Midbrain (tissue), 1 donor: Measurements from ENCODE around the gene MBD4.

ENCODE experiments used
- DNase-seq: peaks from one replicate; lab custom pipeline; 2025; lab: John Stamatoyannopoulos, UW

The MBD4 gene

DNA sequence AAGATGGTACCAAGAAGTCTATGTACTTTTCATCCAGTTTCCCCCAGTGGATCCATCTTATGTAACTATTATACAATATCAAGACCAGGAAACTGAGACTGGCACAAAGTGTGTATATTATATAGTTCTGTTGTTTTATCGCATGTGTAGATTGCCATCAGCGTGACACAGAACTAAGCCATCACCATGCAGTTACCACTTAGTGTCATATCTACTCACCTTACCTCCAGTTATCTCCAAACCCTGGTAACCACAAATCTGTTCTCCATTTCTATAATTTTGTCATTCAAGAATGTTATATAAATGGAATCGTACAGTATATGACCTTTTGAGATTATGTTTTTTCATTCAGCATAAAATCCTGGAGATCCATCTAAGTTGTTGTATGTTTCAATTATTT, 23.3 kb upstream of the MBD4 start:
- DNase-seq = no peak

GRCh38 chr3:129462361-129462968, 22.7 kb upstream of the MBD4 start:
- DNase-seq = no peak

DNA sequence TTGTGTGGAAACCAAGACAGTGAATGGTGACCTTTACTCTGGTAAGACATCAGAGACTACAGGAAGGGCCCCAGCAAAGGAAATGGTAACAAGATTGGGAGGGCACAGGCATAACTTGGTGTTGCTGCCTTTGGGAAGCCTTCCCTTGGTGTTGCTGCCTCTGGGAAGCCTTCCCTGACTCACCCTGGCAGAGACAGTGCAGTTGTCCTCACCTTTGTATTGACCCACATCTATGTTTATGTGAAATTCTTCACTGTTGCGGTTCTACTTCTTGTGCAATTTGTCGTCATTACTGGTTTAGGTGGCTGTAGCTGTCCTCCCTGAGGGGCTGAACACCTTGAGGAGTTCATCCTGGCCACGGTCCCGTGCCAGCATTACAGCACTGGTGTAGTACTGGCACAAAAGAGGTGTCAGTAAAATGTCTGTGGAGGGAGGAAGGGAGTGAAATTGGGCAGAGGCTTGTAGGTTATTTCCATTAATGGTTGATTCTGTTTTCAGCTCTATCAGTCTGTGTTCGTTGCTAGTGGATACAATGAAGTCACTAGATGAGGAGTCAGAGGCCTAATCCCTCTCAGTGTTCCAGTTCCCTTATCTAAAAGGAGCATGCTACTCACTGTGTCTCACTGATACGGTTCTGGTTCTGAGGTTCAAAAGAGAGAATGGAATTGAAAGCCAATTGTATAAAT, 21.9 kb upstream of the MBD4 start:
- DNase-seq = no peak

DNA sequence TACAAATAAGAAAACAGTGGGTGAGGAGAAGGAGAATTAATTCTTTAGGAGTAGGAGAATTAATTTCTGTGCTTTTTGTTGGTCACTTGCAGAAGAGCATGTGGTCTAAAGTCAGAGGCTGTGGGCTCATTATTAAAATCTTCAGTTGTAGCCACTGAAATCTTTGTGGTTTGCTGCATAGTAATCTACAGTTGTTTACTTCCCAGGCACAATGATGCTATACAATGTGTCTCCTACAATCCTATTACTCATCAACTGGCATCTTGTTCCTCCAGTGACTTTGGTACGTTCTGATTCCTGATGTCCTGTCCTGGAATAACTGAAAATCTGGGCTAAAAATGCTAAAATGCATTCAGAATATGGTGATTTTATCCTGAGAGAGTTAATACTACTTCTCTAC, 21.3 kb upstream of the MBD4 start:
- DNase-seq = no peak

DNA sequence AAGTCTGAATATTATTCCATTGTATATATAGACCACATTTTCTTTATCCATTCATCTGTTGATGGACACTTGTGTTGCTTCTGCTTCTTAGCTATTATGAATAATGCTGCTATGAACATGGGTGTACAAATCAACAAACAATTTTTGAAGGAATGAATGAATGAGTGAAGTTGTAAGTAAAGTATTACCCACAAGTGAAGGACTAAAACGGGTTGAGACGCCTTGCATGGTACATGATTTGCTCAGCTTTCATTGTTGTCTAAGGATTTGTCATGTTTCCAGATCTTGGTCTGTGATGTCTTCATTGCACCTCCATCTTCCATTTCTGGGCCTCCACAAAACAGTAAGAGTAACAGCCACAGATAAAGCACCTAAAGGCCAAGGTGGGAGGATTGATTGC, 20.8 kb upstream of the MBD4 start:
- DNase-seq = no peak

DNA sequence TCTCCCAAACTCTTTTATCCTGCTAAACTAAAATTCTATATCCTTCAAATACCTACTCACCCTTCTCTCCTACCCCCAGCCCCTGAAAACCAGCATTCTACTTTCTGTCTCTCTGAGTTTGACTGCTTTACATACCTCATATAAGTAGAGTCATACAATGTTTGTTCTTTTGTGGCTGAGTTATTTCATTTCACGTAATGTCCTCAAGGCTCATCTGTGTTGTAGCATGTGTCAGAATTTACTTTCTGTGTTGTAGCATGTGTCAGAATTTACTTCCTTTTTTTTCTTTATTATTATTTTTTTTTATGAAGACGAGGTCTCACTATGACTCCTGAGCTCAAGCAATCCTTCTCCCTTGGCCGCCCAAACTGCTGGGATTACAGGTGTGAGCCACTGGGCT, 20.4 kb upstream of the MBD4 start:
- no peak for DNase-seq

GRCh38 chr3:129453732-129454131, 14.0 kb upstream of the MBD4 start:
- DNase-seq = no peak

GRCh38 chr3:129449279-129450115, 9.7 kb upstream of the MBD4 start:
- no peak for DNase-seq

DNA sequence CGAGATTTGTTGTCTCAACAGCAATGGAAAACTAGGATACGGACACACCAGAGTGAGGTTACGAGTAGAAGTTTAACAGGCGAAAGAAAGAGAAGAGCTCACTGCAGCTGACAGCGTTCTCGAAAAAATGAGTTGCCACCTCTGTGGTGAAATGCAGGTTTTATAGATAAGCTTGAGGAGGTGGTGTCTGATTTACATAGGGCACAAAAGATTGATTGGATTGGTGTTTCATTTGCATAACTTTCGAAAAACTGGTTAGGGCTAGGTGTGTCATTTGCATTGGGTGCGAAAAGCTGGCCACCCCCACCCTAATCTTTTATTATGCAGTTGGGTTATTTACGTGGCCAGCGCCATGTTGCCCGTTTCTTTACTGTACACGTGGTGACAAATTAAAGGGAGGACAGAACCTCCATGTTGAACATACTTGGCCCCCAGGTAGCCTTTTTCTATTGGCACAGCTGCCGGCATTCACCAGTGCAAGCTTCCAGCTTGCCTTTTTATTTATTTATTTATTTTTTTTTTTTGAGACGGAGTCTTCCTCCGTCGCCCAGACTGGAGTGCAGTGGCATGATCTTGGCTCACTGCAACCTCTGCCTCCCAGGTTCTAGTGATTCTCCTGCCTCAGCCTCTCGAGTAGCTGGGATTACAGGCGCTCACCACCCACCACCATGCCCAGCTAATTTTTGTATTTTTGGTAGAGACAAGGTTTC, 8.6 kb upstream of the MBD4 start:
- no peak for DNase-seq

- DNase-seq = no peak
Observed at GRCh38 chr3:129446926-129447325, 7.2 kb upstream of the MBD4 start.

DNA sequence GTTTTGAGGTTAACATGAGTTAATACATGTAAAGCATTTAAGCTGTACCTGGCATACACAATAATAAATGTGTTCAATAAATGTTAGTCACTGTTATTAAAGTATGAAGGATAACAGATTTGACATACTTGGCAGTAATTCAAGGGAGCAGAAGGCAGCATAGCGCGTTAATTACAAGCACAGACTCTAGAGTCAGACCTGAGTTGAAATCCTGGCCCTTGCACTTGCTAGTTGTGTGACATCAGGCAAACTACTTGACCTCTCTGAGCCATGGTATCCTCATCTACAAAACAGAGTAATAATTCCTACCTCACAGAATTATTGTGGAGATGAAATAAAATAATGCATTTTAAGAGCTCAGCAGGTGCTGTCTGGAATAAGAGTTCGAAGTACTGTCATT, 5.7 kb upstream of the MBD4 start:
- DNase-seq = no peak

DNA sequence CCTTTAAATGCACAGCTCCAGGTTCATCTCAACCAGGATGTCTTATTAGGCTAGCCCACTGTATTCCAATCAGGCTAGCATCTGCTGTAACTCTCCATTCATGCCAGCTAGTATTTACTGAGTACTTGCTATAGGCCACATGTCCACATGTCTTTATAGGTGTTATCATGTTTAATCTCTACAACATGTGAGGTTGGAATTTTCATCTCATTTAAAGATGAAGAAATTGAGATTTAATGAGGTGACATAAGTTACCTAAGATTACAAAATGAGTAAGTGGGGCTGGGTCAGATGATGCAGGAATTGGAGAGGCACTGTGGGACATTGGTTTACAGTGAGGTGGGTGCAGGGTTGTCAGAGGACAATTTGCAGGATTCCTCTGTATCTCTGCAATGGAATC, 3.2 kb upstream of the MBD4 start:
- DNase-seq = no peak

GRCh38 chr3:129442486-129442885, 2.7 kb upstream of the MBD4 start:
- no peak for DNase-seq

DNA sequence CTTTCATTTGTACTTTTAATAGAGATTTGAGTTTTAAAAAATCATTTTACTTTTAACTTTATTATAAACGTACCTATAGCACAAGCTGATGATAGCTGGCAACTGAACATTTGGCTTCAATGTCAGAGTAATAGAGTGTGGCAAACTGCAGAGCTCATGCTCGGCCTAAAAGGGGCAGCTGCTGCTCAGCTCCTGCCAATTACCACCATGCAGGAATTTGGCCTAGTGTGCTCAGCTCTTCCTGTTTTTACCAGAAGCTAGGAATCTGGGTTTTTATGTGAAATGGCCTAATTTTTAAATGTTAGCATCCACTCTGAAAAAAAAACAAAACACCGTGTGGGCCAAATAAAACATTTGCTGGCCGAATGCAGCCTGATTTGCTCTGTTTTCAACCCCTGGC, 2.0 kb upstream of the MBD4 start:
- peak; percentile 57 for DNase-seq

DNA sequence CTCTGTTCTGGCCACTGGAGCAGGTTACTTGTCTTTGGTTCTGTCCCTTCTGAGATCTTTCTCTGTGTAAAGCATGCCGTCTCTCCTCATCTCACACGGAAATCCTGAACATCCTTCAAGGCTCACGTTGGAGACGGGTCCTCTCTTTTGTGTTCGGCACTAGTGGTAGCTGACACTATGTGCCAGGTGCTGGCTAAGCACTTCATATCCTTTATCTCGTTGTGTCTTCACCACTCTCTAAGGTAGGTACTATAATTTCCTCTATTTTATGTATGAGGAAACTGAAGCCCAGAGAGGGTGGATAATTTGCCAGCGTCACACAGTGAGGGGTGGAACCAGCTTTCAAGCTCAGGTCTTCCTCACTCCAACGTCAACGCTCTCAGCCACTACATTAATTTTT, 1.5 kb upstream of the MBD4 start:
- no peak for DNase-seq

- no peak for DNase-seq
Observed at GRCh38 chr3:129440618-129441190, 956 bp upstream of the MBD4 start.

DNA sequence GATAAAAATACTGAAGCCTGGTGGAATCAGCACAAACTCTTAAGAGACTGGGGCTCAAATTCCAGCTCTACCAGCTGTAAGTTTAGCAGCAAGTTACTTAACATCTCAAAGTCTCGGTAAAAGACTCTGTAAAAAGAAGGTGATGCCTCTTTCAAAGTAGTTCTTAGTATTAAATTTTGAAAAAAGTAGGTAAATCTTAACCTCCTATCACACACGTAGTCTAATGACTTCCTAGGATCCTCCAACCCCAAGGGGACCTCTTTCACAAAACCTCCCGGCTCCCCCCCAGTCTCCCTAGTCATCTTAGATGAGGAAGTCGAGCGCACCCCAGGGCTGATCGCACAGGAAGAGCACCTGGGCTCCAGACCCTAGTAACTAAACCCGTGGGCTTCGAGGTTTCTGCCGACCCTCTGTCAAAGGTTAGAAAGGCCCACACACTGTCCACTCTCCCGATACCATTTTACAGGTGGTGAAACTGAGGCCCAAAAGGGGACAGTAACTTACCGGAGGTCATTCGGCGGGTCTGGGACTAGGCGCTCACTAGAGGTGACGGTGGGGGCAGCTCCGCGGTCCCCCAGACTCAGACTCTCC, 427 bp downstream of the MBD4 start:
- DNase-seq = peak; percentile 18

GRCh38 chr3:129435367-129435766, 4.4 kb downstream of the MBD4 start:
- DNase-seq = no peak

DNA sequence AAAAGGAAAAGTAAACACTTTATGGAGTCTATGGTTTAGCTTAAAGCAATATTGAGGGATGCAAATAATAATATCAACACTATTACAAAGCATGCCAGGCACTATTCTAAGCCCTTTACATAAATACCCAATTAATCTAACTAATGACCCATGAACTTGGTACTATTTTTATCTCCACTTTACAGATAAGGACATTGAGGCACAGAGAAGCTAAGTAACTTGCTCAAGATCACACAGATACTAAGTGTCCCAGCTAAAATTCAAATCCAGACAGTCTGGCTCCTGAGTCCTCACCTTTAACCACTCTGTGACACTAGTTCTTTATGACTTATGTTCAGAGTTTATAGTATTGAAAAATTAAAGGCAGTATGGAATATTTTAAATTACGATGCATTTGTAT, 5.6 kb downstream of the MBD4 start:
- DNase-seq = no peak

DNA sequence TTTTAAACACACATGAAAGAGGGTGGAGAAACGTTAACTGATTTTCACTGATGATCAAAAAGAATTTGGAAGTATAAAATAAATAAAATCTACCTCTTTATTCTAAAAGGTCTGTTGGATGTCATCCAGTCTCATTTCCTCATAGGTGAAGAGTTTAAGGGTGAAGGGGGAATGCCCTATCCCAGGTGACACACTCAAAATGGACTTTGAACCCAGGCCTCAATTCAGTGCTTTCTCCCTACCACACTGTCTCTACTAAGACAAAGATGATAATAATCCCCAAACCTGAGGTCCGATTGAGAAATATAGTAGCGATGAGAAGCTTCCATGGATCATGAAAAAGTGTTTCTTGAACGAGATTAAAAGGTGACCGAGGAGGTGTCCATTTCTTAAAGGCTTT, 6.2 kb downstream of the MBD4 start:
- DNase-seq = no peak

GRCh38 chr3:129432671-129433070, 7.1 kb downstream of the MBD4 start:
- no peak for DNase-seq

DNA sequence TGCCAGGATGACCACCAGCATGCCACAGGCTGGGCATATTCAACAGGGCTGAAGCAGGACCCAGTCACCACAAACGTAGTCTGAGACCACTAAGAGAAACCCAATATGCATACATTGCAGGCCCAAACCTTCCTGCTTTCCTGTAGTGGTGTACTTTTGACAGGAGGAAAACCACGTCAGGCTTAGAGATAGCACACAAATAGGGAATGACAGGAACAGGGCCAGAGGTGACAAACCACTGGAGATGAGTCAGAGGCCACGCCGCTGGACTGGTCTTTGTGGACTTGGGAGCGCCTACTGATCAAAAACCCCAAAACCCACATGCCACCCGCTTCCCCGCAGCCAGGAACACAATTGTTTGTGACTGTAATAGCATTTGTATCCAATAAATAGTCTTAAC, 7.7 kb downstream of the MBD4 start:
- no peak for DNase-seq
